ENCODE measurements around the gene COA7. TPM values are rescaled to one million over a fixed set of nuclear protein-coding genes. Genes with fewer than 3 reads are reported as not detected.
A peak's percentile ranks its signal among the peaks of the same experiment; 100 is the strongest.

Gene COA7
- polyA plus RNA-seq, 12 donors: 11.5 to 23.7 (median 16.9) TPM; not detected in 1

DNA sequence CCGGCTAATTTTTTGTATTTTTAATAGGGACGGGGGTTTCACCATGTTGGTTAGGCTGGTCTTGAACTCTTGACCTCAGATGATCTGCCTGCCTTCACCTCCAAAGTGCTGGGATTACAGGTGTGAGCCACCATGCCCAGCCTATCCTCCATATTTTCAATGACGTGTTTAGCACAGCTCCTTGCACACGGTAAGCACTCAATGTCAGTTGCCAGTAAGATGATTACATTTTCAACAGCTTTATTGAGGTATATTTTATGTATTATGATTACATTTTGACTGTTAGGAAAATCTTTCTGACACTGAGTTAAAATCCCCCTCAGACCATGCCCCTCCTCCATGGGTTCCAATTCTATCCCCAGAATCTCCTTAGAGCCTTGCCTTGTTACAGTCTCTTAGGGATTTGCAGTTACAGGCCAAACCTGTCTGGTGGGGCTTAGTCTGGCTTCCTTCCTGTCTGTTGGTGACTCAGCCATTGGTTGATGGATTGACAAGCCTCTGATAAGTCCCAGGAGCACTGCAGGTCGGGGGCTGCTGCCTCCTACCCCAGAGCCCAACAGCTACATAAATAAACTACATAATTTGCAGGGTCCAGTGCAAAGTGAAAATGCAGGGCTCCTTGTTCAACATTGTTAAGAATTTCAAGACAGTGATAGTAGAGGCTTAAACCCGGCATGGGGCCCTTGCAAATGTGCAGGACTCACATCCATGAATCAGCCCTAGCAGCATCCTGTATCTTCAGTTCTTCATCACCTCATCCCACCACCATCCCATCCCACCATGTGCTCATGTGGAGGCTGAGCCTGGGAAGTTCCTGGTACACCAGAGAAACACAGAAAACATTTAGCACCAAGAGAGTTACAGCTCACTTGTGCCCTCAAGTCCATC is 23.4 kb downstream of the COA7 start:
- no peak for DNase-seq

DNA sequence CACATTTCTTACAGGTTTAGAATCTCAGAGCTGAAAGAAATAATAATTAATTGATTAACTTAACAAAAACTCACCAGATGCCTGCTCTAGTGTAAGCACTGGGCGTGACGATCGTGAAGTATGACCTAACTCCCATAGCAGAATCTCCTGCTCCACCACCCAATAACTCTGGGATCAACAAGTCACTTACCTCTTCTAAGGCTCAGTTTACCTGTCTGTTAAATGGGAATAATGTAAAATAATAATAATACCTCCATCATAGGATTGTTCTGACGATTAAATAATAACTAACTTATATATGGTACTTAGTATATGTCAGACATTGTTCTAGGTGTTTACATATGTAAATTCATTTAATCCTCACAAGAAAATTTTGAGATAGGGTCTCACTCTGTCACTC is 24.6 kb downstream of the COA7 start:
- DNase-seq: no peak

DNA sequence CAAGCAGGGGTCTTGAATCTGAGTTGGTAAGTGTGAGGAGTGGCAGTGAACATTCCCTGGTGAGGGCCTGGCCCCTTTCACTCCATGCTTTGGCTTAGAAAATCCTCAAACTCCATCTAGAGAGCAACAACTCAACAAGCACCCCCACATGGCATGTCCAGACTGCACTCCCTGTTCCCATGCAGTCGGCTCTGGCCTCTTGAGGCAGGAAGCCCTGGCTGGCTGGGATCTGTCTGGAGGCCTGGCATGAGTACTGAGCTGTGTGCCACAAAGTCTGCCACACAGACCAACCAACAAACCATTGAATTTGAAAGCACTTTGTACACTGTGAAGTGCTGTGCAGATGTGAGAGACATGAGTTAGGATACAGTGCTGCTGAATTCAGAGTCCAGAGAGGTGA is 25.2 kb downstream of the COA7 start:
- DNase-seq: no peak

DNA sequence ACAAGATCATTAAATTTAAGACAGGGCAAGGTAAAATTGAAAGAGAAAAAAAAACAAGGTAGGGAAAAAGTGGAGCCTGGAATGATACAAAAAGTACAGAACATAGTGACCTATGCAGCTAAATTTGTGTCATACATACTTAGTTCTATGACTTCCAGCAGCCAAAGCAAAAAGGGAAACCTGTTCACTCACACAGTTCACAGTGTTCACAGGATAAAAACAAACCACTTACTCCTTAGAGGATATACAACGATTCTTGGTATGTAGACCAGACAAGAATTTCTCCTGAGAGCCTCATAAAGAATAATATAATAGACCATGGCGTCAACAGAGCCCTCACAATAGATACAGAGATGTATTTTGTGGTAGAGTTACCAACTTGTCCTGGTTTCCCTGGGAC is 27.5 kb downstream of the COA7 start:
- DNase-seq: no peak

DNA sequence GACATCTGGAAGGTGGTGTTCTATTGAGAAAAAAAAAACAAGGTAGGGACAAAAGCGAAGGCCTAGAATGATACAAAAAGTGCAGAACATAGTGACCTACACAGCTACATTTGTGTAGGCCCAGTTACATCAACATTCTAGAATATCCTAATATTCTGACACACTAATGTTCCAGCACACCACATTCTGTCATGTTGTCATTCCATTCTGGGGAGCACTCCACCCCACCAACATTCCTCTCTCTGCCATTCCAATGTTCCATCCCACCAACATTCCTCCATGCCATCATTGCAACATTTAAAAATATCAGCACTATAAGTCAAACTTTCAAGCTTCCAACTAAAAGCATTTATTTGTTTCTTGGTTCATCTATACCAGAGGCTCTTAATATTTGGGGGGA is 28.5 kb downstream of the COA7 start:
- no peak for DNase-seq

DNA sequence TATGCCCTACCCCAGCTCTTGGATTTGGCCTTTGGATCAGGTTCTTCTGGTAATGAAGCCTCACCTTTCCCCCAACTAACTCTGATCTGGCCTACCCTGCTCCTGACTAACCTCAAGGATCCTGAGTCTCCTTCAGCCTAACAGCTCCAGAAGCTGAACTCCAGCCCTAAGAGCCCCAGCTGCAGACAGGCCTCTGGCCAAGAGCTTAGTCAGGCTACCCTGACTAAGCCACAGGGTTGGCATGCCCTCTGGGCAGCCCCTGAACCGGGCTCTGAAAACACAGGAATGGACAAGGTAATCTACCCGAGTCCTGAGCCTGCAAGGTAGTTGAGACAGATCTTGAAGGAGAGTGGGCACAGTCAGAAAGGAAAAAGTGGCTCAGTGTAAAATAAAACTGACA is 29.4 kb downstream of the COA7 start:
- no peak for DNase-seq

DNA sequence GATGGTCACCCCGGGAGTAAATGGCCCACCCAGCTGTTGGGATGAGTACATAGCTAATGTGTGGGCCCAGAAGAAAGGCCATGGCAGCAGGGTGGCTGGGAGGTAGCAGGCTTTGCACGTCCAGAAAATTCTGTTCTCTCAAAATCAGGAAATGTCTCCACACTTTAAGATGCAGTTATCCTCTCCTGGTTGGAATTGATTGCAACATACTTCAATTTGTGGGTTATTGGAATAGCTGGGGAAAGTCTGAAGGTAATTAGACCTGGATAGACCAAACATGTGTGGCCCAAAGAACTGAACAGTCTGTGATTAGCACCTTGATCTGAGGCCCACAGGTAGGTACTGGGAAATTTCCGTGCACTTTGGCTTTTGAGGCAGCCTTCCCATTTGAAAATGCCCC is 30.2 kb downstream of the COA7 start:
- no peak for DNase-seq

DNA sequence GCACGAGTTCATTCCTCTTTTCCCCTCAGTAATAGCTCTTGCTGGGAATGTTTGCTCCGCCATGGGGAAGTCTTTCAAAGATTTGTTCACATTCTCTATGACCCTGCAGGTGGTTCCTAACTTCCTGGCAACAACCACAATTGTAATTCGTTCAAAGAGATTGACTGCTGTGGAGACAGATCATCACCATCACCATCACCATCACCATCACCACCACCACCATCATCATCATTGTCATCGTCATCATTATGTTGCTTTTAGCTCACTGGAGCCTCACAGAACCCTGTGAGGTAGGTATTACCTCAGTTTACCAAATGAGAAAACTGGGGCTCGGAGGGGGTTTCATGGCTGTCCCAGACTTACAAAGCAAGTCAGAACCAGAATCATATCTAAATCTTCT is 30.9 kb downstream of the COA7 start:
- DNase-seq: no peak

DNA sequence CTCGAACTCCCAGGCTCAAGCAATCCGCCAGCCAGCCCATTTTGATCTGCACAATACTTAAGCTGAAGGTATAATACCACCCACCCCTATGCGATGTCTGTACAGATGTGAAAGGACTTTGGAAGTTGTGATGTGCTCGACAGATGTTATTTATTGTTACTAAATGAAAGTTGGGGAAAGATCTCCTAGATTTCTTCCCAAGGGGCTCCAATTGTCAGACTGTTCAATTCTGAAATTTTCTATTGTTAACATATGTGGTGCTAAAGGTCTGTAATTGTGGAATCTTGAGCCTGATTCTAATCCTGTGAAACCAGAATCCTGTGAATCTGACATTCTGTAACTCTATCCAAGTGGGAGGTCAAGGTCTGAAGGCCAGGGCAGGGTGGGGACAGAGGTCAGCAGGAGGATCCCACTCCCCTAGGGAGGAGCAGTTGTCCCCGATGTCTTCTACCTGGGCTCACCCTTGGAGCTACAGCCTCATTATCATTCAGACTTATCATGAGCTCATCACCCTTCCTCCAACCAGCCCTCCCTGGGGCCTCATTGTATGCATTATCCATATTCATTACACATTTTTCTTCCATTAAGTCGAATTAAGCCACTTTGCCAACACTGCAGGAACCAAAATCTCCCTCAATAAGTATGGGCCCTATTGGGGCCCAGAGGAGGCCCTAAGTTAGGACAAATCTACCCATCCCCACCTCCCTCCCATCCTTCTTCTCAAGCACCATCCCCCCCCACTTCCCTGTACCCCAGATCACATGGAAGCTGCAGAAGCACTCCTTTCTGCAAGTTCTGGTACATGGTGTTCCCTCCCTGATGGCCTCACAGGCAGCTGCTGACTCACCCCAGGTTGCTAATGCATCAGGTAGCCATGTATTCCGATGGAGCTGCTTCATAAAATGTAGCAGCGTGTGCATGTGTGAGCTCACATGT is 32.9 kb downstream of the COA7 start:
- DNase-seq: peak; percentile 71

DNA sequence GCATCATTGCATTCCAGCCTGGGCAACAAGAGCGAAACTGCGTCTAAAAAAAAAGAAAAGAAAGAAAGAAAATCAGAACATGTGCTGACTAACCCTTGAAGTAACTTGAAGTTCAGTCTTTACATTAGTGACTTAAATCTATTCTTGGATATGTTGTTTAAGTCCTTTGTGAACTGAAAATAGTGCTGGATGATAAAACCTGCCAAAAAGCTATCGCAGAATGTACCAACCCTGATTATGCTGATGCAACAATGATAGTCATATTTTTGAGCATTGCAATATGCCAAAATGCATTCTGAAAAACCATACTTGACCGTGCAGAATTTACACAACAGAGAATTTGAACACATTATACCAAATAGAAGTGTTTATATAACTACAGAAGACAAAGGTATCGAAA is 34.4 kb downstream of the COA7 start:
- no peak for DNase-seq

DNA sequence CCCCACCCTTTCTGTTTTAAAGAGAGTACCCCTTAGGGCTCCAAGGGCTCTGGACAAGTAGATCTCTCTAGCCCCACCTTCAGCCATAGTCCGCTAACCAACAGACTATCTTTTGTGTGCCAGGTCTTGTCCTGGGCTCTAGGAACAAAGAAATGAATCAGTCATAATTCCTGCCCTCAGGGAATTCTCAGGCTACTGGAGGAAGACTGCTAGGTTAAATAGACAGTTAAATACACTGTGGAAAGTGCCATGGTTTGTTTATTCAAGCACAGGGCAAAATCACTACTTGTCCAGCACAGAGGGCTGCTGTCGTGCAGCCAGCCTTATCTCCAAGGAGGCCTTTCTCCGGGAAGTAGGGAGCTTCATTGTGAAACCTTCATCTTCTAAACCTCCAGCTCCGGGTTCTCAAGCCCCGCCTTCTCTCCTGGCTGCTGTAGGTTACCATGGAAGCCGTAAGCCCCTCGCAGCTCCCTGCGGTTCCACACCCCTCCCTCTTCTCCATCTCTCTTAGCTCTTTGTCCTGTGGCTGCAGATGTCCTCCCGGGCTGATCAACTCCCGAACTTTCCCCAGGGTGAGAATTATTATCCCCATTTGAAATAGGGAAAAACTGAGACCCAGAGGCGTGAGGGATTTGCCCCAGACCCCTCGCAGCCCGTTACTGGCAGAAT is 35.4 kb downstream of the COA7 start:
- DNase-seq: no peak

DNA sequence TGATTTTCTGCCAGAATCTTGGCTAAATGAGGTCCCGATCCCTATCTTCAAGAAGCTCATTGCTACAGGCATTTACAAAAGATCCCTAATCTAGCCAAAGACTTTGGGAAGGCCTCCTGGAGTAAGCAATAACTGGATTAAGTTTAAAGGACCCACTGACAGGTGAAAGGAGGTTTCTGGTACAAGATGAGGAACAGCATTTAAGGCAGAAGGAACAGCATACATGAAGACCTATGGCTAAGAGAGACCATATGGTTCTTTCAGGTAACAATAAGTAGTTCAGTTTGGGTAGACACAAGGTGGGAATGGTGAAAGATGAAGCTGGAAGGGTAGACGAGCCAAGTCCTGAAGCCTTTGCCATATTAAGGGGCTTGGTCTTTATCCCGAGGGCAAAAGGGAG is 37.3 kb downstream of the COA7 start:
- no peak for DNase-seq

DNA sequence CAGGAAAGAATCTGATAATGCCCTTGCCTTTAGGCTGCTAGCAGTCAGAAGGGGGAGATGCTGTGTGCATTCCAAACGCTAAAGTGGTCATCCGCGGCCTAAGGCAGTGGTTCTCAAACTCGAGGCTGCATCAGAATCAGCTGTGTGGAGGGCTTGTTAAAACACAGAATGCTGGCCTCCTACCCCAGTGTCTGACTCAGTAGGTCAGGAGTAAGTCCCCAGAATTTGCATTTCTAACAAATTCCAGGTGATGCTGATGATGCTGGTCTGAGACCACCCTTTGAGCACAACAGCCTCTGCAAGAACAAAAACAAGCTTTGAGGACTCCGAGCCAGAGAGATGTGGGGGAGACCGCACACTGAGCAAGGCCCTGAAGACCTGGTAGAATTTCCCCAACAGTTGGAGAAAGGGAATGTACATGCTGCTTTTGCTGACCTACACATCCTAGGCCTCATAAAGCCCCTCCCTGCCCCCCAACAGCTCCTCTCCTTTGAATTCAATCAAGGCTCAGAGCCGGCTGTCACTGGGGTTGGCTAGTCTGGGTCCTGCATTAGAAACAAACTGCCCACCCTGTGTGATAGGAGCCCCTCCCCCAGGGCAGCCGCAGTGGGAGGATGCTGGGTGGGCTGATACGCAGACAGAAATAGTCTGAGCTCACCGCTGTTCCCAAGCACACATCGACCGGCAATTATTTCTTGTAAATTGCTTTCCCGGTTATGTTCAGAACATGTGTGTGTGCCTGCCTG is 38.1 kb downstream of the COA7 start:
- no peak for DNase-seq

DNA sequence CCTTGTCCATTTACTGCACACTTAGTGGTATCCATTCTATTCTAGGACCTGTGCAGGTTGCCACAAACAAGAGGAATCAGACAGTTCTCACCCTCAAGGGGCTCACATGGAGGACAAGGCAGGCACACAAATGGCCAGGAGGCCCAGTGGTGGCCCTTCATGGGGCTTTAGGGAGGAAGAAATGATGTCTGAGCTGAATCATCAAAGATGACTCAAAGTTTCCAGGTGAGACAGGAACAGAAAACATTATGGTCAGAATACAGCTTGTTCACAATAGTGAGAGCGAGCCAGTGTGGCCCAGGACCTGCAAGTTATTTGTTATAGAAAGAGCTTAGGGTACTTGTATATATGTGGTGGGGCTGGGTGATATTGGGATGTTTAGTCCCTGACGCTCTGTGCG is 38.8 kb downstream of the COA7 start:
- DNase-seq: no peak

DNA sequence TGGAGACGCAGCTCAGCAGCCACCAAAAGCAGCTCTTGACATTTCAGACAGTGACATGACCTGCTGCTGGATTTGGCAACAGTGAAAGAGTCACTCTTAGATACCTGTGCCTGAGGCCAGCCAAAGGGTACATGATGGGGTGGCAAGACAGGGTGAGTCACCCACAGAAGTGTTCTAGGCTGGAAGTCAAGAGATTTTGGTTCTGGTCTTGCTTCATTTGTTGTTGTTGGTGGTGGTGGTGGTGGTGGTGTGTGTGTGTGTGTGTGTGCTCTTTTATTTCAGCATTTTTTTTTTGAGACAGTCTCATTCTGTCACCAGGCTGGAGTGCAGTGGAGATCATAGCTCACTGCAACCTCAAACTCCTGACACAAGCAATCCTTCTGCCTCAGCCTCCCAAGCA is 39.4 kb downstream of the COA7 start:
- no peak for DNase-seq

DNA sequence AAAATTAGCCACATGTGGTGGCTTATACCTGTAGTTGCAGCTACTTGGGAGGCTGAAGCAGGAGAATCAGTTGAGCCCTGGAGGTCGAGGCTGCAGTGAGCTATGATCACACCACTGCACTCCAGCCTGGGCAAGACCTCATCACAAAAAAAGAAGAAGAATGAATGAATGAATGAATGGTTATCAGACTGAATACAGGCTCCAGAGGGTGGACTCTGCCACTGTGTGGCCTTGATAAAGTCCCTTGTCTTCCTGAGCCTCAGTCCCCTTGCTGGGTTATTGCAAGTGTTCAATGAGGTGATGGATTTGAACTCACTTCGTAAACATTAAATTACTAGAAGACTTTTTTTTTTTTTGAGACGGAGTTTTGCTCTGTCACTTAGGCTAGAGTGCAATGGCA is 40.4 kb downstream of the COA7 start:
- no peak for DNase-seq

DNA sequence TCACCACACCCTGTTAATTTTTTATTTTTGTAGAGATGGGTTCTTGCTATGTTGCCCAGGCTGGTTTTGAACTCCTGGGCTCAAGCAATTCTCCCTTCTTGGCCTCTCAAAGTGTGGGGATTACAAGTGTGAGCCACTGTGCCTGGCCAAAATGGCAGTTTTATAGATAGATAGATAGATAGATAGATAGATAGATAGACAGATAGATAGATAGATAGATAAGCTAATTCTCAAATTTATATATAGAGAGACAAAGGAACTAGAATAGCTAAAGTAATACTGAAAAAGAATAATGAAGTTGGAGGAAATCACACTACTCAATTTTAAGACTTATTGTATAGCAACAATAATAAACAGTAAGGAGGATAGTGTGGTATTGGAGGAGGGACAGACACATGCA is 44.1 kb downstream of the COA7 start:
- no peak for DNase-seq

DNA sequence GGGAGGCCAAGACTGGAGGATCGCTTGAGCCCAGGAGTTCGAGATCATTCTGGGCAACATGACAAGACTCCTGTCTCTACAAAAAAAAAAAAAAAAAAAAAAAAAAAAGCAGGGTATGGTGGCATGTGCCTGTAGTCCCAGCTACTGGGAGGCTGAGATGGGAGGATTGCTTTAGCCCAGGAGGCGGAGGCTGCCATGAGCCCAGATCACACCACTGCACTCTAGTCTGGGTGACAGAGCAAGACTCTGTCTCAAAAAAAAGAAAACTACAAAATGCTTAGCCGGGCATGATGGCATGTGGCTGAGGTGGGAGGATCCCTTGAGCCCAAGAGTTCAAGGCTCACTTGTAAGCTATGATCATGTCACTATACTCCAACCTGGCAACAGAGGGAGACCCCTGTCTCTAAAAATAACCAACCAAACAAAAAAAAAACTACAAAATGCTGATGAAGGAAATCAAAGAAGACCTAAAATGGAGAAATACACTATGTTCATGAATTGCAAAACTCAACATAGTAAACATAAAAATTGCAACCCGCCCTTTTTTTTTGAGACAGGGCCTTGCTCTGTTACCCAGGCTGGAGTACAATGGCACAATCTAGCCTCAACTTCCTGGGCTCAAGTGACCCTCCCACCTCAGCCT is 44.8 kb downstream of the COA7 start:
- no peak for DNase-seq

DNA sequence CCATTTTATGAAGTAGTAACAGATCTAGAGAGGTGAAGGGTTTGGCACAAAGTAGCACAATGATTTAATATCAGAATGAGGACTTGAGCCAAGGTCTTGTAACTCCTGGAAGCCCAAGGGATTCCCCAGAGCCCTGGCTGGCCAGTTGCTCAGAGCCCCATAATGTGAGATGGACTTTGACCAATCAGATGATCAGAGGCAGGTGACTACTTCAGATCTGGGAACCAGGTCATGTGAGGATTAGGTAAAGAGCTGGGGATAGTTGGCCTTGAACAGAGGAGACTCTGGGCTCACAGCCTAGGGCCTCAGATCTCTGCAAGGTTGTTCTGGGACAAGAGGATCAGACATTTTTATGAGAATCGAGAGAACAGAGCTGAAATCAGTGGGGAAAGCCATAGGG is 46.2 kb downstream of the COA7 start:
- DNase-seq: no peak

DNA sequence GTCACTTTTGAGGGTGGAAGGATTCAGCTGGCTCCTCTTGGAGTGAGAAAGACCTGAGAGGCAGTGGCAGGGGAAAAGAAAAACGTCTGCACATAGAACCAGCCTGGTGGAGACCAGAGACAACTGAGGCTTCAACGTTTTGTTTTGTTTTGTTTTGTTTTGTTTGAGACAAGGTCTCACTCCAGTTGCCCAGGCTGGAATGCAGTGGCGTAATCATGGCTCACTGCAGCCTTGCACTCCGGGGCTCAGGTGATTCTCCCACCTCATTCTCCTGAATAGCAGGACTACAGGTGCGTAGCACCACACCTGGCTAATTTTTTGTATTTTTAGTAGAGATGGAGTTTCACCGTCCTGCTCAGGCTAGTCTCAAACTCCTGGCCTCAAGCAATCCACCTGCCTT is 52.9 kb downstream of the COA7 start:
- no peak for DNase-seq

DNA sequence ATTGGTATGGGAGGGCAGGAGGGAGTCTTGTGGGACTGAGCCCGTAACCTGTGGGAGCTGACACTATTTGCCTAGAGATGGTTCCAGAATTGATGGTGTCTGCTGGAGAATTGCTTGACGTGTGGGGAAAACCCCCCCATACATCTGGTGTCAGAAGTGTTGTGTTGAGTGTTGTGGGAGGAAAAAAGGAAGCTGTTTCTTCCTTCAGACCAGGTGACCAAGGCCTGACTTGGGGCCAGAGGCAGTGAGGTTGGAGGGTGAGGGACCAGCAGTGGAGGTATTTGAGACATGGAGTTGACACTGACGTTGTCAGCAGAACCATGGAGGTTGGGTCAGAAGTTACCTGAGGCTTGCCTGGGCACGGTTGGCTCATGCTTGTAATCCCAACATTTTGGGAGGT is 56.8 kb downstream of the COA7 start:
- DNase-seq: no peak

All from muscle of arm (tissue), 12 donors.